Mesenchymal stem cell (in vitro differentiated cells and primary cell): Measurements from ENCODE around the gene SLC4A1.
A peak's percentile ranks its signal among the peaks of the same experiment; 100 is the strongest.

Experiments
- DNase-seq: peaks from one replicate; pipeline ENCODE4 v3.0.0-alpha.2; 2013
- H2AFZ ChIP-seq: one replicate; pipeline ENCODE4 v1.6.1; 2013; ENCODE audit warnings: low read depth, mild to moderate bottlenecking, control low read depth, inconsistent platforms, low read length, moderate library complexity
- H2AK5ac ChIP-seq: 2 replicates; pipeline ENCODE4 v1.6.1; 2013; ENCODE audit warnings: low read length, moderate library complexity, mild to moderate bottlenecking, inconsistent platforms; ENCODE audit not compliant: severe bottlenecking
- H2BK120ac ChIP-seq: one replicate; pipeline ENCODE4 v1.6.1; 2013; ENCODE audit warnings: low read depth, mild to moderate bottlenecking, inconsistent platforms, low read length, moderate library complexity
- H2BK12ac ChIP-seq, 2 experiments: one replicate each; pipeline ENCODE4 v1.6.1; 2013; ENCODE audit warnings: inconsistent platforms in 2 of 2, low read length in 2 of 2, mild to moderate bottlenecking in 2 of 2, moderate library complexity in 2 of 2, control low read depth in 1 of 2
- H2BK15ac ChIP-seq: one replicate; pipeline ENCODE4 v1.6.1; 2013; ENCODE audit warnings: mild to moderate bottlenecking, low read depth, inconsistent platforms; ENCODE audit not compliant: poor library complexity, severe bottlenecking
- H2BK5ac ChIP-seq: 2 replicates; pipeline ENCODE4 v1.6.1; 2013; ENCODE audit warnings: low read depth, mild to moderate bottlenecking, low read length, control low read depth, inconsistent platforms; ENCODE audit not compliant: poor library complexity, severe bottlenecking
- H3K14ac ChIP-seq, 2 experiments: one replicate each; pipeline ENCODE4 v1.6.1; 2013; ENCODE audit warnings: inconsistent platforms in 2 of 2, low read length in 2 of 2, control low read depth in 1 of 2, mild to moderate bottlenecking in 1 of 2, moderate library complexity in 1 of 2
- H3K18ac ChIP-seq, 2 experiments: one replicate each; pipeline ENCODE4 v1.6.1; 2013; ENCODE audit warnings: inconsistent platforms in 2 of 2, low read length in 2 of 2, control low read depth in 1 of 2, low read depth in 1 of 2, mild to moderate bottlenecking in 1 of 2
- H3K23ac ChIP-seq, 2 experiments: one replicate each; pipeline ENCODE4 v1.6.1; 2013; ENCODE audit warnings: inconsistent platforms in 2 of 2, low read length in 2 of 2, mild to moderate bottlenecking in 2 of 2, moderate library complexity in 2 of 2, control low read depth in 1 of 2
- H3K27ac ChIP-seq: 2 replicates; pipeline ENCODE4 v1.5.1; 2013; ENCODE audit warnings: mild to moderate bottlenecking, moderate library complexity, low read length, control low read depth, inconsistent platforms; ENCODE audit not compliant: poor library complexity, severe bottlenecking
- H3K27me3 ChIP-seq, 2 experiments: 2 replicates each; pipeline versions ENCODE4 v1.6.1 to v1.7.0; 2013; ENCODE audit warnings: low read length in 2 of 2, mild to moderate bottlenecking in 2 of 2, moderate library complexity in 2 of 2, control low read depth in 1 of 2, inconsistent platforms in 1 of 2; ENCODE audit not compliant: control insufficient read depth in 1 of 2, insufficient read depth in 1 of 2
- H3K36me3 ChIP-seq, 2 experiments: 2 replicates each; pipeline versions ENCODE4 v1.6.1 to v1.7.0; 2013; ENCODE audit warnings: low read length in 2 of 2, control low read depth in 1 of 2, inconsistent platforms in 1 of 2, low read depth in 1 of 2, mild to moderate bottlenecking in 1 of 2; ENCODE audit not compliant: insufficient read depth in 2 of 2, control insufficient read depth in 1 of 2
- H3K4ac ChIP-seq, 2 experiments: one replicate each; pipeline ENCODE4 v1.6.1; 2013; ENCODE audit warnings: inconsistent platforms in 2 of 2, low read length in 2 of 2, mild to moderate bottlenecking in 2 of 2, moderate library complexity in 2 of 2, control low read depth in 1 of 2, low read depth in 1 of 2
- H3K4me1 ChIP-seq: 2 replicates; pipeline ENCODE4 v1.6.1; 2013; ENCODE audit warnings: low read depth, low read length, control low read depth; ENCODE audit not compliant: control insufficient read depth, insufficient read depth
- H3K4me2 ChIP-seq: 2 replicates; pipeline ENCODE4 v1.6.1; 2013; ENCODE audit warnings: low read length, mild to moderate bottlenecking, inconsistent platforms; ENCODE audit not compliant: poor library complexity, severe bottlenecking
- H3K4me3 ChIP-seq, 2 experiments: 2 replicates each; pipeline versions ENCODE4 v1.5.1 to v1.7.0; 2013; ENCODE audit warnings: low read length in 2 of 2, mild to moderate bottlenecking in 2 of 2, control low read depth in 1 of 2, low read depth in 1 of 2; ENCODE audit not compliant: insufficient read depth in 1 of 2
- H3K79me1 ChIP-seq: replicated peaks from 2 replicates; pipeline ENCODE4 v1.6.1; 2013; ENCODE audit warnings: mild to moderate bottlenecking, control low read depth, low read length, inconsistent platforms; ENCODE audit not compliant: poor library complexity, severe bottlenecking
- H3K9ac ChIP-seq: 2 replicates; pipeline ENCODE4 v1.7.0; 2013; ENCODE audit warnings: mild to moderate bottlenecking, low read length, moderate library complexity
- H3K9me3 ChIP-seq: 2 replicates; pipeline ENCODE4 v1.7.0; 2013; ENCODE audit warnings: mild to moderate bottlenecking, low read length; ENCODE audit not compliant: control insufficient read depth
- H4K8ac ChIP-seq: one replicate; pipeline ENCODE4 v1.6.1; 2013; ENCODE audit warnings: inconsistent platforms, mild to moderate bottlenecking, low read length, moderate library complexity
- H4K91ac ChIP-seq: one replicate; pipeline ENCODE4 v1.6.1; 2013; ENCODE audit warnings: mild to moderate bottlenecking, low read length, inconsistent platforms
- WGBS: methylation state at CpG from one replicate; pipeline ENCODE4 v1.1.7; 2013; ENCODE audit warnings: mixed read lengths; 5-methylcytosine and 5-hydroxymethylcytosine counted together

The SLC4A1 gene

DNA sequence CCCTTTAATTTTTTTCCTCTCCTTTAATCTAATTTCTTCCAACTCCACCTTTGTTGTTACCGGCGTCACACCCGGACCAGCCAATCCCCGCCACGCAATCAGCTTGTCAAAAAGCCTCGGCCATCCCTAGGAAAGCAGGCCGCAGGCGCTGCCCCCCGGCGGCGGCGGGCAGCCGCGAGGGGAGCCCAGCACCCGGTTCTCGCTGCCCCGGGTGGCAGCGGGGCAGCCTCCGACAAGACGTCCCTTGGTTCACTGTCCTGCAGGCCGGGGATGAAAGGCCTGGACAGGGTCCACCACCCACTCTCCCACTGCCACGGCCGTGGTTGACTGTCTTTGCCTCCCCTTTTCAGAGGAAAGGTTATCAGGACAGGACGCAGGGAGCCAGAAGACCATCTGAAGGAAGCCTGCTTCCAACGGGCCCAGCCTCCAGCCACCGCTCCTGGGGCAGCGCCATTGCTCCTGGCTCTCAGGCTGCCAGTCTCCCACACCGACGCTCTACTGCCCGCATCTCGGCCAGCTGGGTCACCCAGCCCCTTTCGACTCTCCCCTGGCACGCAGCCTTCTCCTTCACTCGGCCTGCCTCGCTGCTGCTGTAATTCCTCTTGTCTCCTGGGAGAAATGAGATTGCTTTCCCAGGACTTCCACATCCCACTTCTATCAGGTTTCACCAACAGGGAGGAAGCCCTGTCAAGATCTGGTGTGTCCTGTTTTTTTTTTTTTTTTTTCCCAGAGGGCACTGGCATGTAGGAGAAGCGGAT is 45.6 kb downstream of the SLC4A1 start:
- Histone ChIP-seq H4K91ac (peak overlapping the region; percentile 86), H3K4me3 (peak overlapping the region; percentile 24 to 89), H2BK12ac (peak overlapping the region; percentile 23 to 31), H3K9me3 (no peaks in the 10 kb centered on the region), H2AFZ (peak overlapping the region; percentile 60), H3K27me3 (no peaks in the 10 kb centered on the region), H3K27ac (peak overlapping the region; percentile 87), H2AK5ac (no peak overlapping the region), H3K36me3 (no peaks in the 10 kb centered on the region), H3K4me2 (peak overlapping the region; percentile 90), H3K9ac (peak overlapping the region; percentile 95), H3K23ac (peak overlapping the region in 1 of 2 experiments; percentile 81), H3K79me1 (no peaks in the 10 kb centered on the region), H2BK120ac (no peak overlapping the region), H3K4ac (peak overlapping the region; percentile 41 to 62), H3K14ac (no peak overlapping the region), H3K18ac (peak overlapping the region; percentile 86 to 92), H2BK5ac (no peak overlapping the region), H3K4me1 (peaks cover 17% of the 10 kb centered on the region), H2BK15ac (peak overlapping the region; percentile 90), H4K8ac (peak overlapping the region; percentile 72)
- WGBS, result 1% methylated on average over 32 of the region's 36 CpGs
- peak; percentile 88 for DNase-seq

DNA sequence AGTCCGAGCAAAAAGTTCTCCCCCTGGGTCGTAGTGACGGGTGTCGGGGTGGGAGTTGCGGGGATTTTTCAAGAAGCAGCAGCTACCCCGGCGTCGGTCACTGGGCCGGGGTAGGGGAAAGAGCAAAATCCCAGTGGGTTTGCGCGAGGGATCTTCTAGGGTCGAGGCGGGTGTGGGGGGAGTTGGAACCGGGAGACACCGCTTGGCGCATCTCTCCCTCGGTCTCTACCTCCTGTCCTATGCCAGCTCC is 46.1 kb downstream of the SLC4A1 start:
- no peak for DNase-seq
- Histone ChIP-seq H3K4me1 (peaks cover 19% of the 10 kb centered on the region), H3K9me3 (no peaks in the 10 kb centered on the region), H3K18ac (peak overlapping the region; percentile 44 to 60), H4K8ac (no peak overlapping the region), H2BK15ac (peak overlapping the region; percentile 98), H2AFZ (no peak overlapping the region), H3K23ac (no peak overlapping the region), H2AK5ac (no peak overlapping the region), H3K4me3 (peak overlapping the region; percentile 89 to 95), H3K4ac (no peak overlapping the region), H3K79me1 (no peaks in the 10 kb centered on the region), H2BK12ac (no peak overlapping the region), H3K36me3 (peaks cover under 1 to 2% of the 10 kb centered on the region in 2 experiments), H3K27me3 (no peaks in the 10 kb centered on the region), H2BK120ac (peak overlapping the region; percentile 29), H4K91ac (no peak overlapping the region), H3K27ac (peak overlapping the region; percentile 81), H2BK5ac (no peak overlapping the region), H3K4me2 (peak overlapping the region; percentile 84), H3K9ac (peak overlapping the region; percentile 95), H3K14ac (no peak overlapping the region)
- WGBS, result 2% methylated on average over 11 of the region's 17 CpGs

DNA sequence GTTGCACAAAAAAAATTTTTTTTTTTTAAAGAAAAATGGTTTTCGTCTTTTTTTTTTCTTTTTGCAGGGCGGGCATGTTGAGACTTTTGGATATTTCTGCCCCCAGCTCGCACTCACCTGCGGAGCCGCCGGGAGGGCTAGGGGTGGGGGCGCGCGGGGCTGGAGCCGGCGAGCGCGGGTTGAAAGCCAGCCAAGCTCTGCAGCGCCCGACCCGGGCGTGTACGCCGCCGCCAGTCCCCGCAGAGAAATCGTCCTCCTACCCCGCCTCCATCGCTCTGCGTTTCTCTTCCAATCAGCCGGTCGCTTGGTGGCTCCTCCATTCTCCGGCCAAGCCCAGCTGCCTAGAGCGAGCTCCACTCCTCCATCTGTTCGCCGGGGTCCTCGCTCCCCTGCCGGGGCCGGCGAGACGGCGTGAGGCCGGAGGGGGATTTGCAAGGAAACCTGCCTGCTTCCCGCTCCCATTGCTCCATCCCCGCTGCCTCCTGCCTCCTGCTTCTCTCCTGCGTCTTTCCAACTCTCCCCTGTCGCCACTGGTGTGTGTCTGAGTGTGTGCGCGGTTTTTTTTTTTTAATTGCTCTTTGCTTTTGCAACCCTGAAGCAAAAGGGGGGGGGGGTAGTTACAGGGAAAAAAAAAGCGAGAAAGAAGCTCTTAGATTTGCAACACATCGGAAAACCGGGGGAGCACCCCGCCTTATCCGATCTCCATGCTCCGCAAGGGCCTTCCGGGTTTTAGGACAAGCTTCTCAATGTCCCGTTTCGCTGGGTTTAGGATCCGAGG is 46.7 kb downstream of the SLC4A1 start:
- Histone ChIP-seq H3K14ac (peak overlapping the region in 1 of 2 experiments; percentile 57), H3K4ac (peak overlapping the region; percentile 29 to 75), H3K9ac (peak overlapping the region; percentile 95), H3K4me2 (peak overlapping the region; percentile 84), H2BK15ac (peak overlapping the region; percentile 98), H3K18ac (peak overlapping the region; percentile 60 to 92), H2BK5ac (peak overlapping the region; percentile 60), H4K91ac (no peak overlapping the region), H3K27ac (peak overlapping the region; percentile 81), H2AFZ (no peak overlapping the region), H3K4me1 (peaks cover 22% of the 10 kb centered on the region), H2BK120ac (peak overlapping the region; percentile 29), H2BK12ac (no peak overlapping the region), H3K27me3 (no peaks in the 10 kb centered on the region), H2AK5ac (no peak overlapping the region), H3K36me3 (peaks cover 6 to 7% of the 10 kb centered on the region in 2 experiments), H3K23ac (peak overlapping the region in 1 of 2 experiments; percentile 46), H4K8ac (peak overlapping the region; percentile 52), H3K9me3 (no peaks in the 10 kb centered on the region), H3K4me3 (peak overlapping the region; percentile 89 to 95), H3K79me1 (peaks cover under 1% of the 10 kb centered on the region)
- DNase-seq, result peak; percentile 93
- WGBS, result under 1% methylated on average over 50 of the region's 54 CpGs
